Activated T-cell treated with anti-CD3 and anti-CD28 coated beads, Interleukin-2, amount 50 U/mL, for 1 hour (primary cell): Measurements from ENCODE around the gene PDE8A.
"Not testable (repeated sequence)": the region's sequence is repeated elsewhere in the genome, so short reads cannot be mapped to it uniquely, and the experiment has no call there.

ENCODE experiments used
- DNase-seq: peaks from one replicate; pipeline ENCODE4 v3.0.0-alpha.2; 2020

The PDE8A gene

GRCh38 chr15:85141726-85142125, 160.1 kb downstream of the PDE8A start:
- DNase-seq, result no peak

GRCh38 chr15:85142312-85142711, 160.7 kb downstream of the PDE8A start:
- DNase-seq, result no peak

- no peak for DNase-seq
Measured at GRCh38 chr15:85149465-85150129, 167.9 kb downstream of the PDE8A start.

GRCh38 chr15:85150130-85150480, 168.4 kb downstream of the PDE8A start:
- DNase-seq, result no peak

GRCh38 chr15:85151145-85151544, 169.5 kb downstream of the PDE8A start:
- DNase-seq, result no peak

GRCh38 chr15:85151861-85152260, 170.2 kb downstream of the PDE8A start:
- no peak for DNase-seq

- DNase-seq, result no peak
Measured at GRCh38 chr15:85154061-85154460, 172.4 kb downstream of the PDE8A start.

GRCh38 chr15:85155360-85155759, 173.7 kb downstream of the PDE8A start:
- DNase-seq, result no peak

GRCh38 chr15:85155857-85156256, 174.2 kb downstream of the PDE8A start:
- DNase-seq, result no peak

GRCh38 chr15:85157344-85157743, 175.7 kb downstream of the PDE8A start:
- no peak for DNase-seq

- DNase-seq, result no peak
Measured at GRCh38 chr15:85162237-85162636, 180.6 kb downstream of the PDE8A start.

GRCh38 chr15:85164841-85165466, 183.3 kb downstream of the PDE8A start:
- DNase-seq, result no peak

- DNase-seq, result no peak
Measured at GRCh38 chr15:85167568-85167967, 185.9 kb downstream of the PDE8A start.

GRCh38 chr15:85168642-85169173, 187.1 kb downstream of the PDE8A start:
- DNase-seq, result peak; percentile 56

GRCh38 chr15:85171736-85172135, 190.1 kb downstream of the PDE8A start:
- DNase-seq, result no peak

- no peak for DNase-seq
Measured at GRCh38 chr15:85172846-85173490, 191.3 kb downstream of the PDE8A start.

GRCh38 chr15:85173630-85174029, 192.0 kb downstream of the PDE8A start:
- not testable (repeated sequence) for DNase-seq

- no peak for DNase-seq
Measured at GRCh38 chr15:85174521-85174920, 192.9 kb downstream of the PDE8A start.

- not testable (repeated sequence) for DNase-seq
Measured at GRCh38 chr15:85177042-85177515, 195.4 kb downstream of the PDE8A start.

GRCh38 chr15:85178308-85178707, 196.7 kb downstream of the PDE8A start:
- DNase-seq, result no peak

- no peak for DNase-seq
Measured at GRCh38 chr15:85179700-85180099, 198.0 kb downstream of the PDE8A start.

- not testable (repeated sequence) for DNase-seq
Measured at GRCh38 chr15:85185350-85185749, 203.7 kb downstream of the PDE8A start.

- not testable (repeated sequence) for DNase-seq
Measured at GRCh38 chr15:85188171-85188577, 206.5 kb downstream of the PDE8A start.
